Suprapubic skin (tissue), 3 donors: ENCODE results near the gene ITSN1.

Experiments
- CTCF ChIP-seq, 2 donors: fragments of 200-600 bp in 1 of 2; fragments of 450-650 bp in 1 of 2; sonication (generic) in 1 of 2; IDR thresholded peaks; one replicate each; pipeline ENCODE4 v1.5.1; 2016 to 2019; ENCODE audit warnings: antibody characterized with exemption in 2 of 2, mild to moderate bottlenecking in 1 of 2, moderate library complexity in 1 of 2
- EP300 ChIP-seq: sonication (generic); formaldehyde crosslinking; IDR thresholded peaks from one replicate; pipeline ENCODE4 v1.6.1; 2017; ENCODE audit warnings: antibody characterized with exemption
- POLR2A ChIP-seq, 2 donors: fragments of 450-650 bp; IDR thresholded peaks; one replicate each; pipeline ENCODE4 v1.6.1; 2017; ENCODE audit warnings: antibody characterized with exemption in 2 of 2, mild to moderate bottlenecking in 2 of 2, moderate library complexity in 2 of 2

- TF ChIP-seq EP300 (no peak), CTCF (IDR thresholded peaks at IDR 0.05) (no peak), POLR2A (IDR thresholded peaks at IDR 0.05) (no peak)
These were observed 302.0 kb downstream of the ITSN1 start for GRCh38 chr21:33944185-33944763.
